IMR-90 (cell line): ENCODE measurements around the gene HAO2. TPM values are rescaled to one million over a fixed set of nuclear protein-coding genes. Genes with fewer than 3 reads are reported as not detected.

Source experiments
- ATAC-seq: fragments of 200-7000 bp; cut with Tn5 transposase; 2 replicates; pipeline ENCODE4 v1.9.1; 2020; ENCODE audit warnings: low read depth, mild to moderate bottlenecking, moderate library complexity
- BruUV-seq: library from RNA; stranded (reverse); fragments of 400-500 nt; replicated peaks from 2 replicates; lab custom pipeline; 2021; lab: Mats Ljungman, UMichigan
- CTCF ChIA-PET: fragments of 300-600 bp; formaldehyde crosslinking; extraction: SDS; loops from one replicate; lab custom pipeline; 2021; ENCODE audit warnings: antibody characterized with exemption; lab: Yijun Ruan, JAX
- POLR2A ChIA-PET: fragments of 300-600 bp; sonication (Branson Sonifier 250); formaldehyde crosslinking; loops from one replicate; lab custom pipeline; 2022; ENCODE audit warnings: antibody characterized with exemption; ENCODE audit not compliant: unreplicated experiment; lab: Charles Lee
- DNase-seq: peaks from one replicate; pipeline ENCODE4 v3.0.0; 2013
- H2AFZ ChIP-seq: replicated peaks from 2 replicates; pipeline ENCODE3; 2013; ENCODE audit warnings: low read length, mild to moderate bottlenecking; ENCODE audit not compliant: poor library complexity
- H2AK5ac ChIP-seq: 2 replicates; pipeline ENCODE4 v1.6.1; 2013; ENCODE audit warnings: low read depth, low read length, inconsistent platforms
- H2AK9ac ChIP-seq: replicated peaks from 2 replicates; pipeline ENCODE3; 2013; ENCODE audit warnings: mild to moderate bottlenecking, low read depth, low read length, moderate library complexity; ENCODE audit not compliant: poor library complexity
- H2BK120ac ChIP-seq: 2 replicates; pipeline ENCODE4 v1.6.1; 2013; ENCODE audit warnings: low read depth, low read length, inconsistent platforms
- H2BK15ac ChIP-seq: 3 replicates; pipeline ENCODE4 v1.6.1; 2013; ENCODE audit warnings: low read depth, low read length, inconsistent platforms
- H2BK20ac ChIP-seq: 2 replicates; pipeline ENCODE4 v1.6.1; 2013; ENCODE audit warnings: low read depth, mild to moderate bottlenecking, inconsistent platforms, low read length, moderate library complexity
- H2BK5ac ChIP-seq: 2 replicates; pipeline ENCODE4 v1.6.1; 2013; ENCODE audit warnings: mild to moderate bottlenecking, low read depth, low read length, inconsistent platforms; ENCODE audit not compliant: poor library complexity, severe bottlenecking
- H3K14ac ChIP-seq: replicated peaks from 2 replicates; pipeline ENCODE4 v1.6.1; 2013; ENCODE audit warnings: low read depth, low read length, inconsistent platforms
- H3K18ac ChIP-seq: 2 replicates; pipeline ENCODE4 v1.6.1; 2013; ENCODE audit warnings: low read depth, low read length, control low read depth
- H3K23ac ChIP-seq: 2 replicates; pipeline ENCODE4 v1.6.1; 2013; ENCODE audit warnings: low read depth, low read length, inconsistent platforms
- H3K27ac ChIP-seq: 2 replicates; pipeline ENCODE4 v1.5.1; 2013; ENCODE audit warnings: mild to moderate bottlenecking, control low read depth, low read length; ENCODE audit not compliant: insufficient read depth
- H3K27me3 ChIP-seq: 2 replicates; pipeline ENCODE4 v1.6.1; 2013; ENCODE audit warnings: low read length; ENCODE audit not compliant: control insufficient read depth, insufficient read depth
- H3K36me3 ChIP-seq: 2 replicates; pipeline ENCODE4 v1.6.1; 2013; ENCODE audit warnings: low read length, mixed read lengths; ENCODE audit not compliant: control insufficient read depth, insufficient read depth
- H3K4ac ChIP-seq: 2 replicates; pipeline ENCODE4 v1.6.1; 2013; ENCODE audit warnings: low read depth, low read length, inconsistent platforms
- H3K4me1 ChIP-seq: 2 replicates; pipeline ENCODE4 v1.6.1; 2013; ENCODE audit warnings: low read length, mixed read lengths; ENCODE audit not compliant: control insufficient read depth, insufficient read depth
- H3K4me2 ChIP-seq: 2 replicates; pipeline ENCODE4 v1.6.1; 2013; ENCODE audit warnings: low read depth, mild to moderate bottlenecking, control low read depth, low read length, moderate library complexity
- H3K4me3 ChIP-seq: 2 replicates; pipeline ENCODE4 v1.5.1; 2013; ENCODE audit warnings: low read depth, mild to moderate bottlenecking, control low read depth, low read length, moderate library complexity; ENCODE audit not compliant: insufficient read depth
- H3K56ac ChIP-seq: 2 replicates; pipeline ENCODE4 v1.6.1; 2013; ENCODE audit warnings: low read length, inconsistent platforms; ENCODE audit not compliant: insufficient read depth; ENCODE audit errors: extremely low read depth
- H3K79me1 ChIP-seq, 2 experiments: 2 replicates each; pipeline ENCODE4 v1.6.1; 2013; ENCODE audit warnings: low read length in 2 of 2, inconsistent platforms in 1 of 2, low read depth in 1 of 2
- H3K9ac ChIP-seq: 2 replicates; pipeline ENCODE4 v1.6.1; 2013; ENCODE audit warnings: low read depth, low read length, control low read depth
- H3K9me1 ChIP-seq: 2 replicates; pipeline ENCODE4 v1.6.1; 2013; ENCODE audit warnings: low read length, inconsistent platforms; ENCODE audit not compliant: insufficient read depth
- H3K9me3 ChIP-seq: 2 replicates; pipeline ENCODE4 v1.6.1; 2013; ENCODE audit warnings: low read length; ENCODE audit not compliant: control insufficient read depth, insufficient read depth
- H4K20me1 ChIP-seq: 2 replicates; pipeline ENCODE4 v1.6.1; 2013; ENCODE audit warnings: low read length, inconsistent platforms; ENCODE audit not compliant: insufficient read depth
- H4K5ac ChIP-seq: 2 replicates; pipeline ENCODE4 v1.6.1; 2013; ENCODE audit warnings: mild to moderate bottlenecking, low read depth, low read length, control low read depth
- H4K8ac ChIP-seq, 2 experiments: 2 replicates each; pipeline ENCODE4 v1.6.1; 2013; ENCODE audit warnings: low read depth in 2 of 2, low read length in 2 of 2, control low read depth in 1 of 2, inconsistent platforms in 1 of 2
- H4K91ac ChIP-seq: 2 replicates; pipeline ENCODE4 v1.6.1; 2013; ENCODE audit warnings: low read depth, low read length, inconsistent platforms; ENCODE audit not compliant: insufficient read depth
- BHLHE40 ChIP-seq: fragments of 150-350 bp; IDR thresholded peaks from 2 replicates; pipeline ENCODE4 v1.6.1; 2016; ENCODE audit warnings: mild to moderate bottlenecking, low read depth, low read length
- CHD1 ChIP-seq: IDR thresholded peaks from 2 replicates; pipeline ENCODE4 v1.6.1; 2012; ENCODE audit warnings: low read depth, low read length, improper control_type of control experiment
- CTCF ChIP-seq: conservative IDR thresholded peaks from 2 replicates; pipeline ENCODE4 v1.5.1; 2012; ENCODE audit warnings: mild to moderate bottlenecking, low read depth, low read length, improper control_type of control experiment
- ELK1 ChIP-seq: fragments of 150-350 bp; IDR thresholded peaks from 2 replicates; pipeline ENCODE4 v1.6.1; 2016; ENCODE audit warnings: low read depth, mild to moderate bottlenecking, low read length, moderate library complexity, borderline replicate concordance
- MAFK ChIP-seq: IDR thresholded peaks from 2 replicates; pipeline ENCODE4 v1.6.1; 2012; ENCODE audit warnings: low read depth, low read length, improper control_type of control experiment
- MAZ ChIP-seq: IDR thresholded peaks from 2 replicates; pipeline ENCODE4 v1.6.1; 2012; ENCODE audit warnings: low read depth, mild to moderate bottlenecking, low read length, improper control_type of control experiment, moderate library complexity, borderline replicate concordance
- MXI1 ChIP-seq: IDR thresholded peaks from 2 replicates; pipeline ENCODE4 v1.6.1; 2012; ENCODE audit warnings: low read depth, mild to moderate bottlenecking, low read length, moderate library complexity, borderline replicate concordance
- POLR2A ChIP-seq: IDR thresholded peaks from 2 replicates; pipeline ENCODE4 v1.6.1; 2012; ENCODE audit warnings: mild to moderate bottlenecking, low read depth, low read length
- RAD21 ChIP-seq: IDR thresholded peaks from 2 replicates; pipeline ENCODE4 v1.6.1; 2012; ENCODE audit warnings: low read length, improper control_type of control experiment
- RCOR1 ChIP-seq: IDR thresholded peaks from 2 replicates; pipeline ENCODE4 v1.6.1; 2012; ENCODE audit warnings: mild to moderate bottlenecking, low read length, improper control_type of control experiment; ENCODE audit not compliant: insufficient replicate concordance
- RFX5 ChIP-seq: IDR thresholded peaks from 2 replicates; pipeline ENCODE4 v1.8.0; 2012; ENCODE audit warnings: low read depth, mild to moderate bottlenecking, low read length, moderate library complexity
- SMC3 ChIP-seq: fragments of 150-350 bp; IDR thresholded peaks from 2 replicates; pipeline ENCODE4 v1.6.1; 2016; ENCODE audit warnings: low read depth, mild to moderate bottlenecking, antibody characterized with exemption, low read length, moderate library complexity
- WGBS, 2 experiments: methylation state at CpG; one replicate each; pipeline versions ENCODE4 v1.1.5 to v1.1.7; 2013; ENCODE audit warnings: missing lambda C conversion rate in 2 of 2; ENCODE audit not compliant: insufficient read length in 1 of 2; ENCODE audit errors: extremely low coverage in 2 of 2; 5-methylcytosine and 5-hydroxymethylcytosine counted together
- dilution Hi-C: fragments of 300-500 bp; cut with HindIII; formaldehyde crosslinking; loops from one replicate; pipeline ENCODE4 v1.14.3; 2018; ENCODE audit warnings: low sequenced_read_pairs; ENCODE audit not compliant: unreplicated experiment
- in situ Hi-C: fragments of 300-500 bp; cut with MboI; formaldehyde crosslinking; loops from 3 replicates; pipeline ENCODE4 v1.14.3; 2019; ENCODE audit warnings: low sequenced_read_pairs, inconsistent platforms, mixed read lengths
- intact Hi-C: fragments of 100-400 bp; cut with micrococcal nuclease; formaldehyde crosslinking; loops from 2 replicates; pipeline ENCODE4 v1.10.0; 2022
- polyA plus RNA-seq, 3 experiments: library from polyadenylated mRNA; depleted of rRNA; stranded (reverse); fragments of >200 nt; gene quantifications; 2 replicates each; pipeline ENCODE4 v1.2.3, GENCODE V29; 2012; ENCODE audit warnings: low replicate concordance in 1 of 3
- total RNA-seq: library from RNA; depleted of rRNA; stranded (reverse); fragments of >200 nt; gene quantifications from 2 replicates; pipeline ENCODE4 v1.2.3, GENCODE V29; 2012
- TF ChIP-seq, protein P1 (sequence below): fragments of 150-350 bp; IDR thresholded peaks from 2 replicates; pipeline ENCODE4 v1.6.1; 2017; ENCODE audit warnings: mild to moderate bottlenecking, antibody characterized with exemption, low read length, low read depth

Gene HAO2
- total and polyA plus RNA-seq, 2 of the 4 experiments (the other 2 are of a cell fraction), result not detected

GRCh38 chr1:119321666-119322419 is 46.7 kb upstream of the HAO2 start:
- no peak for DNase-seq
- Histone ChIP-seq H2AK9ac (no peak overlapping the region), H3K18ac (no peak overlapping the region), H4K5ac (no peak overlapping the region), H2BK120ac (no peak overlapping the region), H3K14ac (no peak overlapping the region), H3K4me1 (no peaks in the 10 kb centered on the region), H2AK5ac (no peak overlapping the region), H3K4me3 (no peak overlapping the region), H3K56ac (no peak overlapping the region), H4K91ac (no peak overlapping the region), H4K20me1 (no peaks in the 10 kb centered on the region), H2BK5ac (no peak overlapping the region), H3K27me3 (peaks cover 3% of the 10 kb centered on the region), H3K36me3 (no peaks in the 10 kb centered on the region), H3K9me3 (no peaks in the 10 kb centered on the region), H3K4me2 (no peak overlapping the region), H3K4ac (no peak overlapping the region), H3K9me1 (no peaks in the 10 kb centered on the region), H2BK15ac (no peak overlapping the region), H3K23ac (no peak overlapping the region), H4K8ac (no peak overlapping the region), H3K9ac (no peak overlapping the region), H3K27ac (no peak overlapping the region), H3K79me1 (no peaks in the 10 kb centered on the region), H2AFZ (no peak overlapping the region), H2BK20ac (no peak overlapping the region)
- CTCF ChIA-PET, result interaction anchor here (1.1 kb wide), 1 partner anchor 354 kb away, joined by 3 read pairs; no protein-coding TSS in a partner anchor
- ATAC-seq, result no peak
- no CpG with 5 or more reads among the region's 5 CpGs for WGBS, 2 experiments
- intact Hi-C loops (no loop called here), dilution Hi-C loops (no loop called here), in situ Hi-C loops (no loop called here)
- POLR2A ChIA-PET, result no interaction called here
- BruUV-seq, result no TSS peak
- TF ChIP-seq RFX5 (no peak), MAFK (no peak), ELK1 (no peak), POLR2A (no peak), CTCF (no peak), BHLHE40 (no peak), CHD1 (no peak), SMC3 (no peak), RAD21 (no peak), MXI1 (no peak), MAZ (no peak), RCOR1 (no peak)
- TF ChIP-seq, protein P1, sequence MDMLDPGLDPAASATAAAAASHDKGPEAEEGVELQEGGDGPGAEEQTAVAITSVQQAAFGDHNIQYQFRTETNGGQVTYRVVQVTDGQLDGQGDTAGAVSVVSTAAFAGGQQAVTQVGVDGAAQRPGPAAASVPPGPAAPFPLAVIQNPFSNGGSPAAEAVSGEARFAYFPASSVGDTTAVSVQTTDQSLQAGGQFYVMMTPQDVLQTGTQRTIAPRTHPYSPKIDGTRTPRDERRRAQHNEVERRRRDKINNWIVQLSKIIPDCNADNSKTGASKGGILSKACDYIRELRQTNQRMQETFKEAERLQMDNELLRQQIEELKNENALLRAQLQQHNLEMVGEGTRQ, result no peak
